Liver (tissue), 9 donors: ENCODE data around the gene MCM10. TPM values are rescaled to one million over a fixed set of nuclear protein-coding genes. Genes with fewer than 3 reads are reported as not detected.
"Not testable (repeated sequence)": the region's sequence is repeated elsewhere in the genome, so short reads cannot be mapped to it uniquely, and the experiment has no call there.

Experiments used
- DNase-seq: peaks from one replicate; pipeline ENCODE4 v3.0.0-alpha.2; 2017; ENCODE audit warnings: low spot score
- H3K27ac ChIP-seq, 2 donors: one replicate each; pipeline ENCODE4 v1.7.0; 2013; ENCODE audit warnings: inconsistent platforms in 2 of 2, low read length in 2 of 2, control low read depth in 1 of 2, low read depth in 1 of 2, mild to moderate bottlenecking in 1 of 2
- H3K27me3 ChIP-seq, 4 donors: one replicate each; pipeline versions ENCODE4 v1.6.1 to v1.7.0; 2013; ENCODE audit warnings: low read length in 3 of 4, inconsistent platforms in 1 of 4, mild to moderate bottlenecking in 1 of 4, moderate library complexity in 1 of 4; ENCODE audit not compliant: control insufficient read depth in 4 of 4, insufficient read depth in 4 of 4
- H3K36me3 ChIP-seq, 4 donors: one replicate each; pipeline versions ENCODE4 v1.6.1 to v1.7.0; 2013; ENCODE audit warnings: low read length in 3 of 4, mild to moderate bottlenecking in 3 of 4, low read depth in 1 of 4, moderate library complexity in 1 of 4; ENCODE audit not compliant: control insufficient read depth in 4 of 4, insufficient read depth in 3 of 4
- H3K4me1 ChIP-seq, 4 donors: one replicate each; pipeline versions ENCODE4 v1.6.1 to v1.7.0; 2013; ENCODE audit warnings: low read length in 3 of 4, mild to moderate bottlenecking in 3 of 4, moderate library complexity in 1 of 4; ENCODE audit not compliant: control insufficient read depth in 4 of 4, insufficient read depth in 4 of 4
- H3K4me3 ChIP-seq, 3 donors: one replicate each; pipeline versions ENCODE4 v1.6.1 to v1.7.0; 2013; ENCODE audit warnings: low read length in 3 of 3, control low read depth in 1 of 3, low read depth in 1 of 3, mild to moderate bottlenecking in 1 of 3
- H3K9ac ChIP-seq, 2 donors: one replicate each; pipeline ENCODE4 v1.7.0; 2013; ENCODE audit warnings: low read length in 2 of 2, mild to moderate bottlenecking in 2 of 2, moderate library complexity in 2 of 2, control low read depth in 1 of 2, low read depth in 1 of 2
- H3K9me3 ChIP-seq, 4 donors: one replicate each; pipeline versions ENCODE4 v1.6.1 to v1.7.0; 2013; ENCODE audit warnings: low read length in 3 of 4; ENCODE audit not compliant: control insufficient read depth in 4 of 4
- EGR1 ChIP-seq, 2 donors: IDR thresholded peaks; 2 replicates each; pipeline ENCODE4 v1.6.1; 2016 to 2018; ENCODE audit warnings: antibody characterized with exemption in 2 of 2, low read depth in 2 of 2
- FOXA1 ChIP-seq: IDR thresholded peaks from 2 replicates; pipeline ENCODE4 v1.6.1; 2016; ENCODE audit warnings: antibody characterized with exemption
- FOXA2 ChIP-seq: IDR thresholded peaks from 2 replicates; pipeline ENCODE4 v1.6.1; 2016; ENCODE audit warnings: antibody characterized with exemption
- GABPA ChIP-seq, 2 donors: IDR thresholded peaks in 1 of 2; conservative IDR thresholded peaks in 1 of 2; 2 replicates each; pipeline ENCODE4 v1.6.1; 2016; ENCODE audit warnings: antibody characterized with exemption in 2 of 2, mild to moderate bottlenecking in 1 of 2, moderate library complexity in 1 of 2
- HNF4A ChIP-seq, 2 donors: conservative IDR thresholded peaks; 2 replicates each; pipeline ENCODE4 v1.6.1; 2016; ENCODE audit warnings: antibody characterized with exemption in 2 of 2, mild to moderate bottlenecking in 2 of 2
- HNF4G ChIP-seq: IDR thresholded peaks from 2 replicates; pipeline ENCODE4 v1.6.1; 2016; ENCODE audit warnings: antibody characterized with exemption
- JUND ChIP-seq, 2 donors: IDR thresholded peaks; 2 replicates each; pipeline ENCODE4 v1.6.1; 2016; ENCODE audit warnings: antibody characterized with exemption in 2 of 2
- NR2F2 ChIP-seq: IDR thresholded peaks from 2 replicates; pipeline ENCODE4 v1.6.1; 2016; ENCODE audit warnings: antibody characterized with exemption
- RAD21 ChIP-seq, 2 donors: IDR thresholded peaks; 2 replicates each; pipeline ENCODE4 v1.6.1; 2016; ENCODE audit warnings: antibody characterized with exemption in 2 of 2, mild to moderate bottlenecking in 2 of 2
- RXRA ChIP-seq, 2 donors: IDR thresholded peaks; 2 replicates each; pipeline ENCODE4 v1.6.1; 2017 to 2018; ENCODE audit warnings: antibody characterized with exemption in 2 of 2, mild to moderate bottlenecking in 1 of 2
- TAF1 ChIP-seq: conservative IDR thresholded peaks from 2 replicates; pipeline ENCODE4 v1.6.1; 2016; ENCODE audit warnings: antibody characterized with exemption, mild to moderate bottlenecking
- YY1 ChIP-seq: IDR thresholded peaks from 2 replicates; pipeline ENCODE4 v1.6.1; 2016; ENCODE audit warnings: antibody characterized with exemption, mild to moderate bottlenecking
- WGBS: extraction: QIAGEN DNeasy Blood & Tissue Kit; methylation state at CpG from one replicate; pipeline ENCODE4 v1.1.7; 2013; 5-methylcytosine and 5-hydroxymethylcytosine counted together
- polyA plus RNA-seq, 2 donors: library from polyadenylated mRNA; stranded (reverse) in 1 of 2; unstranded in 1 of 2; fragments of 200-250 nt in 1 of 2; fragments of >200 nt in 1 of 2; fragmentation: Nextera tagmentation in 1 of 2; extraction: Ambion mirVana in 1 of 2; gene quantifications; one replicate each; pipeline versions ENCODE4 v1.2.1 to v1.2.3, GENCODE V29; 2013 to 2015
- total RNA-seq, 2 donors: library from RNA; depleted of rRNA; stranded (reverse); fragments of >200 nt; gene quantifications; one replicate each; pipeline ENCODE4 v1.2.3, GENCODE V29; 2014
- TF ChIP-seq, protein P1 (sequence below): fragments of 150-350 bp; IDR thresholded peaks from 2 replicates; pipeline ENCODE4 v1.5.1; 2017; ENCODE audit warnings: improper control_type of control experiment, low read depth, low read length; ENCODE audit not compliant: missing input control
- TF ChIP-seq, protein P2 (sequence below): IDR thresholded peaks from 2 replicates; pipeline ENCODE4 v1.6.1; 2016; ENCODE audit warnings: antibody characterized with exemption
- TF ChIP-seq, protein P3 (sequence below): IDR thresholded peaks from 2 replicates; pipeline ENCODE4 v1.6.1; 2016; ENCODE audit warnings: antibody characterized with exemption, mild to moderate bottlenecking
- donor health status: healthy.
- donor health status: healthy.
- donor health status: healthy.
- donor health status: healthy.
- donor health status: healthy.

The MCM10 gene
- total and polyA plus RNA-seq, 4 donors: under 0.01 to 10.0 (median 0.34) TPM

DNA sequence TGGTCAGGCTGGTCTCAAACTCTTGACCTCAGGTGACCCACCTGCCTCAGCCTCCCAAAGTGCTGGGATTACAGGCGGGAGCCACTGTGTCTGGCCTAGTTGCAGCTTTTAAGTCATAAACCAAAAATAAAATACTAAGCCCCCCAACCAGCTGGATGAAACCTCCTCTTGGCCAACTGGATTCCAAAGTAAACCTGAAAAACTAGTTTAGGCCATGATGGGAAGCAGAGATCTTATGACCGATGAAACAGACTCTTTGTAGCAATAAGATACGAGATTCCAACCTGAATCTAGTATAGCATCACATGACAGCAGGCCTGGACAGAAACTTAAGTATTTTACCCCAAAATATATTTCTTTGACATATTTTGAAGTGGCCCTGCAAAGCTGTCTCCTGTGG lies 9.1 kb upstream of the MCM10 start:
- no peak for DNase-seq
- H3K4me1 ChIP-seq: no peaks in the 10 kb centered on the region

DNA sequence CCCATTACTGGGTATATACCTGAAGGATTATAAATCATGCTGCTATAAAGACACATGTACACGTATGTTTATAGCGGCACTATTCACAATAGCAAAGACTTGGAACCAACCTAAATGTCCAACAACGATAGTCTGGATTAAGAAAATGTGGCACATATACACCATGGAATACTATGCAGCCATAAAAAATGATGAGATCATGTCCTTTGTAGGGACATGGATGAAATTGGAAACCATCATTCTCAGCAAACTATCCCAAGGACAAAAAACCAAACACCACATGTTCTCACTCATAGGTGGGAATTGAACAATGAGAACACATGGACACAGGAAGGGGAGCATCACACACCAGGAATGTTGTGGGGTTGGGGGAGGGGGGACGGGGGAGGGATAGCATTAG lies 5.5 kb upstream of the MCM10 start:
- not testable (repeated sequence) for H3K27me3 ChIP-seq, H3K9ac ChIP-seq, H3K4me3 ChIP-seq, H3K36me3 ChIP-seq, H3K4me1 ChIP-seq, H3K27ac ChIP-seq, DNase-seq, H3K9me3 ChIP-seq
- 89% methylated on average over 4 of the region's 4 CpGs for WGBS

More for the DNA sequence above, 9.1 kb upstream of the MCM10 start:
- H3K4me3 ChIP-seq: no peak overlapping the region
- H3K9ac ChIP-seq: no peak overlapping the region
- no peaks in the 10 kb centered on the region for H3K36me3 ChIP-seq
- WGBS: 97% methylated on average over 3 of the region's 3 CpGs
- TF ChIP-seq YY1 (no peak), JUND (IDR thresholded peaks at IDR 0.05) (no peak)
- no peak overlapping the region for H3K27ac ChIP-seq
- peaks cover 0 to 3% (median 0%) of the 10 kb centered on the region in 4 donors for H3K9me3 ChIP-seq
- no peaks in the 10 kb centered on the region for H3K27me3 ChIP-seq

DNA sequence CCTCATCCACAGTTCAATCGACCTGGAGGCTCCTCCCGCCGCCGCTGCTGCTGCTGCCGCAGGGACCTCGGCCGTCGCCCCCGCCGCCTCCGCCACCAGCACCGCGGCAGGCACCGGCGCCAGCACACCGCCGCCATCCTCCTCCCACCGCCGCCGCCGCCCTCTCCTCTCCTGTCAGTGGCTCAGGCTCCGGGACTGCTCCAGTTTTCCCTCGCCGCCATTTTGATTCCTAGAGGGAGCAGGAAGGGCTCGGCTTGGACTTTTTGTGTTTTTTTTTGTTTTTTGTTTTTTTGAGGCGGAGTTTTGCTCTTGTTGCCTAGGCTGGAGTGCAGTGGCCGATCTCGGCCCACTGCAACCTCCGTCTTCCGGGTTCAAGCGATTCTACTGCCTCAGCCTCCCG lies 3.0 kb upstream of the MCM10 start:
- H3K36me3 ChIP-seq: no peaks in the 10 kb centered on the region
- no peak for TF ChIP-seq YY1
- WGBS: 47% methylated on average over 32 of the region's 32 CpGs
- H3K9me3 ChIP-seq: no peaks in the 10 kb centered on the region
- H3K9ac ChIP-seq: no peak overlapping the region
- H3K27ac ChIP-seq: no peak overlapping the region
- peaks cover 0 to 14% (median 12%) of the 10 kb centered on the region in 4 donors for H3K4me1 ChIP-seq
- DNase-seq: peak; percentile 39
- H3K4me3 ChIP-seq: peak overlapping the region in 2 of 3 donors; percentile 18 to 41
- H3K27me3 ChIP-seq: no peaks in the 10 kb centered on the region

DNA sequence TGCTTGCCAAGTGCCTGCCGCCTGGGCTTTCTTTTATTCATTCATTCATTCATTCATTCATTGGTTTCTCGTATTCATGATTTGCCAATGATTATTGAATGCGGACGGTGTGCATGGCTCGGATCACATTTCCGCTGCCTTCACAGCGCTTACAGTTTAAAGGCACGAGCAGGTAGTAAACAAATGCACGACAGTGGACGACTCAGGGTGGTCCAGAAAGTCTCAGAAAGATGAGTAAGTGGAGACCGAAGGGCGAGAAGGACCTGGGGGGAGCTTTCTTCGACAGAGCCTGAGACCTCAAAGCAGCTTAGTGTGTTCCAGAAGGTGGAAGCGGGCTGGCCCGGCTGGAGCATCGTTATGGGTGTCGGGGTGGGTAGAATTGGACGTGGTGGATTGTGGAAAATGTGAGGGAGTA lies 506 bp downstream of the MCM10 start:
- Histone ChIP-seq H3K9me3 (no peaks in the 10 kb centered on the region), H3K9ac (no peak overlapping the region), H3K4me3 (peak overlapping the region in 1 of 3 donors; percentile 49), H3K4me1 (peaks cover 0 to 14% (median 12%) of the 10 kb centered on the region in 4 donors), H3K36me3 (no peaks in the 10 kb centered on the region), H3K27ac (no peak overlapping the region), H3K27me3 (no peaks in the 10 kb centered on the region)
- DNase-seq: peak; percentile 37
- 6% methylated on average over 18 of the region's 18 CpGs for WGBS
- TF ChIP-seq RAD21 (IDR thresholded peaks at IDR 0.05) (no peak), FOXA2 (no peak), NR2F2 (no peak)

DNA sequence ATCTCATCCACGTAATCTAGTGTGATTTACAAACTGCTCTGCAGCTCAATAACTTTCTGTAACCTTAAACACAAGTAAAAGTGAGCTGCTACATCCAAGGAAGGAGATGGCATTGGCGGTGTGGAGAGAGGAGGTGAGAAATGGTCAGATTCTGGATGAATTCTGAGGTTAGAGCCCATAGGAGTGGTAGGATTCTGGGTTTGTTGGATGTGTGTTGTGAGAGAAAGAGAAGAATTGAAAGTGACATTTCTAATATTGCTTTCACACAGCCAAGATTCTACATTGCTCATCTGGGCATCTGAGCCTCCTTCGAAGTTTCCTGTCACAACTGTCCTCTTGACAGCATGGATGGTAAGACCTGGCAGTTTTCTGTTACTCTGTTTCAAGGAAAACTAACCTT lies 2.5 kb downstream of the MCM10 start:
- 96% methylated on average over 3 of the region's 3 CpGs for WGBS
- no peaks in the 10 kb centered on the region for H3K9me3 ChIP-seq
- TF ChIP-seq RXRA (IDR thresholded peaks at IDR 0.05) (no peak), HNF4A (conservative IDR thresholded peaks at IDR 0.05) (no peak), HNF4G (no peak), NR2F2 (no peak), JUND (IDR thresholded peaks at IDR 0.05) (no peak), GABPA (IDR thresholded peaks at IDR 0.05 in 1 of 2, conservative IDR thresholded peaks at IDR 0.05 in 1 of 2) (no peak), FOXA2 (no peak), FOXA1 (no peak), TAF1 (no peak), EGR1 (IDR thresholded peaks at IDR 0.05; ENCODE audit: low read depth in 2 of 2) (no peak)
- TF ChIP-seq, protein P1, sequence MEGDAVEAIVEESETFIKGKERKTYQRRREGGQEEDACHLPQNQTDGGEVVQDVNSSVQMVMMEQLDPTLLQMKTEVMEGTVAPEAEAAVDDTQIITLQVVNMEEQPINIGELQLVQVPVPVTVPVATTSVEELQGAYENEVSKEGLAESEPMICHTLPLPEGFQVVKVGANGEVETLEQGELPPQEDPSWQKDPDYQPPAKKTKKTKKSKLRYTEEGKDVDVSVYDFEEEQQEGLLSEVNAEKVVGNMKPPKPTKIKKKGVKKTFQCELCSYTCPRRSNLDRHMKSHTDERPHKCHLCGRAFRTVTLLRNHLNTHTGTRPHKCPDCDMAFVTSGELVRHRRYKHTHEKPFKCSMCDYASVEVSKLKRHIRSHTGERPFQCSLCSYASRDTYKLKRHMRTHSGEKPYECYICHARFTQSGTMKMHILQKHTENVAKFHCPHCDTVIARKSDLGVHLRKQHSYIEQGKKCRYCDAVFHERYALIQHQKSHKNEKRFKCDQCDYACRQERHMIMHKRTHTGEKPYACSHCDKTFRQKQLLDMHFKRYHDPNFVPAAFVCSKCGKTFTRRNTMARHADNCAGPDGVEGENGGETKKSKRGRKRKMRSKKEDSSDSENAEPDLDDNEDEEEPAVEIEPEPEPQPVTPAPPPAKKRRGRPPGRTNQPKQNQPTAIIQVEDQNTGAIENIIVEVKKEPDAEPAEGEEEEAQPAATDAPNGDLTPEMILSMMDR: no peak
- TF ChIP-seq, protein P2, sequence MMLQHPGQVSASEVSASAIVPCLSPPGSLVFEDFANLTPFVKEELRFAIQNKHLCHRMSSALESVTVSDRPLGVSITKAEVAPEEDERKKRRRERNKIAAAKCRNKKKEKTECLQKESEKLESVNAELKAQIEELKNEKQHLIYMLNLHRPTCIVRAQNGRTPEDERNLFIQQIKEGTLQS: no peak
- TF ChIP-seq, protein P3, sequence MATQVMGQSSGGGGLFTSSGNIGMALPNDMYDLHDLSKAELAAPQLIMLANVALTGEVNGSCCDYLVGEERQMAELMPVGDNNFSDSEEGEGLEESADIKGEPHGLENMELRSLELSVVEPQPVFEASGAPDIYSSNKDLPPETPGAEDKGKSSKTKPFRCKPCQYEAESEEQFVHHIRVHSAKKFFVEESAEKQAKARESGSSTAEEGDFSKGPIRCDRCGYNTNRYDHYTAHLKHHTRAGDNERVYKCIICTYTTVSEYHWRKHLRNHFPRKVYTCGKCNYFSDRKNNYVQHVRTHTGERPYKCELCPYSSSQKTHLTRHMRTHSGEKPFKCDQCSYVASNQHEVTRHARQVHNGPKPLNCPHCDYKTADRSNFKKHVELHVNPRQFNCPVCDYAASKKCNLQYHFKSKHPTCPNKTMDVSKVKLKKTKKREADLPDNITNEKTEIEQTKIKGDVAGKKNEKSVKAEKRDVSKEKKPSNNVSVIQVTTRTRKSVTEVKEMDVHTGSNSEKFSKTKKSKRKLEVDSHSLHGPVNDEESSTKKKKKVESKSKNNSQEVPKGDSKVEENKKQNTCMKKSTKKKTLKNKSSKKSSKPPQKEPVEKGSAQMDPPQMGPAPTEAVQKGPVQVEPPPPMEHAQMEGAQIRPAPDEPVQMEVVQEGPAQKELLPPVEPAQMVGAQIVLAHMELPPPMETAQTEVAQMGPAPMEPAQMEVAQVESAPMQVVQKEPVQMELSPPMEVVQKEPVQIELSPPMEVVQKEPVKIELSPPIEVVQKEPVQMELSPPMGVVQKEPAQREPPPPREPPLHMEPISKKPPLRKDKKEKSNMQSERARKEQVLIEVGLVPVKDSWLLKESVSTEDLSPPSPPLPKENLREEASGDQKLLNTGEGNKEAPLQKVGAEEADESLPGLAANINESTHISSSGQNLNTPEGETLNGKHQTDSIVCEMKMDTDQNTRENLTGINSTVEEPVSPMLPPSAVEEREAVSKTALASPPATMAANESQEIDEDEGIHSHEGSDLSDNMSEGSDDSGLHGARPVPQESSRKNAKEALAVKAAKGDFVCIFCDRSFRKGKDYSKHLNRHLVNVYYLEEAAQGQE: no peak

More for the DNA sequence above, 2.5 kb downstream of the MCM10 start:
- H3K27me3 ChIP-seq: no peaks in the 10 kb centered on the region
- H3K9ac ChIP-seq: no peak overlapping the region
- H3K4me1 ChIP-seq: peaks cover 0 to 14% (median 12%) of the 10 kb centered on the region in 4 donors
- no peaks in the 10 kb centered on the region for H3K36me3 ChIP-seq
- H3K27ac ChIP-seq: no peak overlapping the region
- no peak overlapping the region for H3K4me3 ChIP-seq
- no peak for DNase-seq
